ENCODE results near the gene SRL.

- no peak for TF ChIP-seq GATA2 (IDR thresholded peaks at IDR 0.05; ENCODE audit: low read depth, low read length)
- TF ChIP-seq GATA3 (IDR thresholded peaks at IDR 0.05; ENCODE audit: low read depth, low read length): no peak
Observed at GRCh38 chr16:4239682-4240175, 2.2 kb downstream of the SRL start.

Data from SH-SY5Y (cell line).